Measurements from ENCODE around the gene HOXD13. TPM values are rescaled to one million over a fixed set of nuclear protein-coding genes. Genes with fewer than 3 reads are reported as not detected.

The HOXD13 gene
- total and polyA plus RNA-seq, 5 experiments from 2014 or later = not detected

GRCh38 chr2:176111846-176112374 lies 19.4 kb downstream of the HOXD13 start:
- Mint-ChIP-seq H3K9me3 (peaks cover 0 to 60% (median 13%) of the 10 kb centered on the region in 9 donors), H3K27me3 (peaks cover 44 to 85% (median 73%) of the 10 kb centered on the region in 5 donors), H3K27ac (peak overlapping the region in 3 of 10 donors; percentile 8 to 85 (median 80)), H3K4me1 (peaks cover 7 to 17% (median 10%) of the 10 kb centered on the region in 4 donors), H3K36me3 (peaks cover 2 to 40% (median 6%) of the 10 kb centered on the region in 3 donors), H3K4me3 (peak overlapping the region in 3 of 10 donors; percentile 33 to 45 (median 34))
- POLR2A ChIA-PET = interaction anchor here (0.7 kb wide), 1 partner anchor 771 kb away, joined by 4 read pairs; no protein-coding TSS in a partner anchor
- no peak for DNase-seq
- no peak for ATAC-seq

GRCh38 chr2:176112375-176113302 lies 20.1 kb downstream of the HOXD13 start:
- Mint-ChIP-seq H3K9me3 (peaks cover 0 to 64% (median 14%) of the 10 kb centered on the region in 9 donors), H3K27me3 (peaks cover 48 to 92% (median 75%) of the 10 kb centered on the region in 5 donors), H3K36me3 (peaks cover 6 to 42% (median 6%) of the 10 kb centered on the region in 3 donors), H3K4me3 (peak overlapping the region in 5 of 10 donors; percentile 34 to 58 (median 45)), H3K27ac (peak overlapping the region in 2 of 10 donors; percentile 85 to 91), H3K4me1 (peaks cover 5 to 17% (median 7%) of the 10 kb centered on the region in 4 donors)
- ATAC-seq = no peak
- DNase-seq = no peak
- POLR2A ChIA-PET = interaction anchor here (0.7 to 1.6 kb wide), 2 partner anchors 30 to 770 kb away, joined by 4 read pairs; no protein-coding TSS in a partner anchor

- Mint-ChIP-seq H3K27ac (peak overlapping the region in 1 of 10 donors; percentile 7), H3K27me3 (peaks cover 59 to 98% (median 84%) of the 10 kb centered on the region in 5 donors), H3K36me3 (peaks cover 8 to 43% (median 9%) of the 10 kb centered on the region in 3 donors), H3K4me3 (peak overlapping the region in 1 of 10 donors; percentile 29), H3K4me1 (peaks cover 1 to 13% (median 8%) of the 10 kb centered on the region in 4 donors), H3K9me3 (peaks cover 0 to 66% (median 19%) of the 10 kb centered on the region in 9 donors)
- ATAC-seq (no peak), DNase-seq (no peak)
- POLR2A ChIA-PET = interaction anchor here (1.6 kb wide), 1 partner anchor 32 kb away, joined by 4 read pairs; no protein-coding TSS in a partner anchor
These were observed 21.8 kb downstream of the HOXD13 start for GRCh38 chr2:176114120-176114929.

GRCh38 chr2:176114930-176115625 lies 22.6 kb downstream of the HOXD13 start:
- Mint-ChIP-seq H3K36me3 (peaks cover 5 to 35% (median 8%) of the 10 kb centered on the region in 3 donors), H3K4me3 (no peak overlapping the region), H3K9me3 (peaks cover 0 to 64% (median 21%) of the 10 kb centered on the region in 9 donors), H3K27me3 (peaks cover 59 to 98% (median 85%) of the 10 kb centered on the region in 5 donors), H3K27ac (no peak overlapping the region), H3K4me1 (peaks cover 0 to 11% (median 7%) of the 10 kb centered on the region in 4 donors)
- no peak for DNase-seq
- POLR2A ChIA-PET = no interaction called here
- ATAC-seq = no peak

GRCh38 chr2:176115883-176116813 lies 23.6 kb downstream of the HOXD13 start, which contains the start of gene HOXD10:
HOXD10 (plus strand) TSS chr2:176116778; CDS start chr2:176116834, 56 bp downstream.
- Mint-ChIP-seq H3K27me3 (peaks cover 59 to 98% (median 85%) of the 10 kb centered on the region in 5 donors), H3K4me1 (peaks cover 0 to 9% (median 7%) of the 10 kb centered on the region in 4 donors), H3K27ac (peak within 1 kb of the TSS in 1 of 10 donors; percentile 82), H3K9me3 (peaks cover 0 to 67% (median 21%) of the 10 kb centered on the region in 9 donors), H3K4me3 (peak within 1 kb of the TSS in 1 of 10 donors; percentile 25), H3K36me3 (peaks cover 7 to 30% (median 8%) of the 10 kb centered on the region in 3 donors)
- DNase-seq = no peak
- ATAC-seq = no peak
- POLR2A ChIA-PET = no interaction called here

- DNase-seq (no peak), ATAC-seq (no peak)
- POLR2A ChIA-PET = no interaction called here
- Mint-ChIP-seq H3K36me3 (peaks cover 6 to 30% (median 8%) of the 10 kb centered on the region in 3 donors), H3K4me1 (peaks cover 0 to 8% (median 6%) of the 10 kb centered on the region in 4 donors), H3K9me3 (peaks cover 0 to 64% (median 21%) of the 10 kb centered on the region in 9 donors), H3K4me3 (no peak overlapping the region), H3K27ac (peak overlapping the region in 1 of 10 donors; percentile 82), H3K27me3 (peaks cover 57 to 94% (median 79%) of the 10 kb centered on the region in 5 donors)
These were observed 24.8 kb downstream of the HOXD13 start for GRCh38 chr2:176117162-176117822.

GRCh38 chr2:176117823-176118371 lies 25.4 kb downstream of the HOXD13 start:
- Mint-ChIP-seq H3K9me3 (peaks cover 0 to 61% (median 21%) of the 10 kb centered on the region in 9 donors), H3K27ac (peak overlapping the region in 3 of 10 donors; percentile 53 to 91 (median 58)), H3K36me3 (peaks cover 6 to 30% (median 8%) of the 10 kb centered on the region in 3 donors), H3K27me3 (peaks cover 57 to 88% (median 75%) of the 10 kb centered on the region in 5 donors), H3K4me1 (peaks cover 2 to 8% (median 7%) of the 10 kb centered on the region in 4 donors), H3K4me3 (peak overlapping the region in 2 of 10 donors; percentile 26 to 40)
- DNase-seq (no peak), ATAC-seq (no peak)
- POLR2A ChIA-PET = no interaction called here

- Mint-ChIP-seq H3K27me3 (peaks cover 53 to 85% (median 70%) of the 10 kb centered on the region in 5 donors), H3K36me3 (peaks cover 6 to 23% (median 8%) of the 10 kb centered on the region in 3 donors), H3K4me3 (peak overlapping the region in 1 of 10 donors; percentile 71), H3K27ac (peak overlapping the region in 2 of 10 donors; percentile 58 to 78), H3K9me3 (peaks cover 0 to 53% (median 19%) of the 10 kb centered on the region in 9 donors), H3K4me1 (peaks cover 6 to 14% (median 10%) of the 10 kb centered on the region in 4 donors)
- no peak for ATAC-seq
- POLR2A ChIA-PET = no interaction called here
- no peak for DNase-seq
These were observed 26.2 kb downstream of the HOXD13 start for GRCh38 chr2:176118601-176119339.

- H3K4me1 Mint-ChIP-seq = peaks cover 9 to 16% (median 13%) of the 10 kb centered on the region in 4 donors
- H3K9me3 Mint-ChIP-seq = peaks cover 0 to 41% (median 18%) of the 10 kb centered on the region in 9 donors
- peak overlapping the region in 2 of 10 donors; percentile 14 to 20 for H3K4me3 Mint-ChIP-seq
- POLR2A ChIA-PET = no interaction called here
- peak overlapping the region in 1 of 10 donors; percentile 16 for H3K27ac Mint-ChIP-seq
- peaks cover 51 to 87% (median 75%) of the 10 kb centered on the region in 5 donors for H3K27me3 Mint-ChIP-seq
- ATAC-seq (no peak), DNase-seq (no peak)
- peaks cover 8 to 12% (median 10%) of the 10 kb centered on the region in 3 donors for H3K36me3 Mint-ChIP-seq
These were observed 28.1 kb downstream of the HOXD13 start for GRCh38 chr2:176120364-176121189.
